Activated T-cell treated with anti-CD3 and anti-CD28 coated beads for 48 hours (primary cell): Measurements from ENCODE around the gene CEACAM21.
"Not testable (repeated sequence)": the region's sequence is repeated elsewhere in the genome, so short reads cannot be mapped to it uniquely, and the experiment has no call there.

Experiments
- DNase-seq: peaks from one replicate; pipeline ENCODE4 v3.0.0-alpha.2; 2020; ENCODE audit warnings: low read depth

Gene CEACAM21

DNA sequence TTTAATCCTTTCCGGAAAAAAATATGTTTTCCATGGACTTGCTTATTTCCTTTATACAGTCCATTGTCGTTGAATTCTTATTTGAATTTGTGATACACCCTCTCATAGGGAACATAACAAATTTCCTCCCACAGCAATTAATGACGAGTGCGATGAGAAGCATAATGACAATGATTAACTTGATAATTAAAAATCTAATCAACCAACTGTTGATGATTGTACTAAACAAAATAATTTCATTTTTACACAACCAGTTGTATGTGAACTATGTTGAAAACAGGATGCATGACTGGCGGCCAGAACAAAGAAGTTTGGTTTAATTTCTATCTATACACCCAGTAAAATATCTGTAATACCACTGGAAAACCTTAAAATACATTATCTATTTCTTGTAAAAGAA is 26.1 kb upstream of the CEACAM21 start:
- no peak for DNase-seq

- DNase-seq: no peak
Measured at GRCh38 chr19:41551212-41551610, 24.8 kb upstream of the CEACAM21 start.

DNA sequence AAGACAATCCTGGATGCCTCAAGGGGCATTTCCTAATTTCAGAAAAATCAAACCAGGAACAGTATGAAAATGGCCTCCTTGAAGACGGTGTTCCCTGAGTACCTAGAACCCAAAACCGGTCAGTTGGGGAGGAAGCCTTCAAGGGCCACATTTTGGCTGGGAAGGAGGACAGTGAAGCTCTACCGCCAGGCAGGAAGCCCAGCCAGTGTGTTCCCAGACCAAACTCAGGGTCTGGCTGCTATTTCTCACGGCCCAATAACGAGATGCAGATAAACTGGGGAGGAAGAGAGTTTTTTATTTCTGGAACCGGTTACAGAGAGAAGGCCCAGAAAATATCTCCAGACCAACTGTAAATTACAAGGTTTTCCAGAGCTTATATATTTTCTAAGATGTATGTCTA is 24.3 kb upstream of the CEACAM21 start:
- DNase-seq: no peak

DNA sequence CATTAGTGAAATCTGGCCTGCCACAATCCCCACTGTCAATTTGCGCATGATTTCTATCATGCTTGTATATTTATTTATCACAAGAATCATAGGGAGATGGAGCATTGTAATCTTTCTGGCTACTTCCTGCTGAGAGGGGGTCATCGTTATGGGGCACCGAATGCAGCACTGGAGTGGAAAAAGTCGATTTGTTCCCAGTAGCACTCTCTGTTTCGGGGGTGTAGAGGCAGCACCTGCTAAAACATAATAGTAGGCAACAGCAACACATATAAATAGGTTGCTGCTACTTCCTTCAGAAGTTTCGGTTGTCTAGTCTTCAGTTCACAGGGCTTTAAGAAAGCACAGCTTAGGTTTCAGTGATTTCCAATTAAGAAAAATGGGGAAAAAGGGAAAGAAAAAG is 23.4 kb upstream of the CEACAM21 start:
- DNase-seq: no peak

- no peak for DNase-seq
Measured at GRCh38 chr19:41553804-41554203, 22.2 kb upstream of the CEACAM21 start.

GRCh38 chr19:41554907-41555306 is 21.1 kb upstream of the CEACAM21 start:
- DNase-seq: no peak

DNA sequence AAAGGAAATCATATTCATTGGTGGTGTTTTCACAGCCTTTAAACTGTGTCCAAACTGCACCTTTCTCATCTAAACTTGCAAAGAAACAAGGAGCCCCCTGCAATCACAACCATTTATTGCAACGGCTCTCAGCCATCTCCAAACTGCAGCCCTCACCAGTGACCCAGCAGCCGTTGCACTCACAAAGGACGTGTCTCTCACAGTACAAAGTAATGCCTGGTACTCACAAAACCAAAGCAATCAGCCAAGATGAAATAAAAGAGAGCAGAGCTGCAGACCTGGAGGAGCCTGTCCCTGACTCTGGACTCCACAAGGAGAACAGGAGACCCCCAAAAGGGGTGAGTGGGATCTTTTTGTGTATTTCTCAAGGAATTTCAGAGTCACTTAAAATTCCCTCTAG is 20.2 kb upstream of the CEACAM21 start:
- no peak for DNase-seq

GRCh38 chr19:41563854-41564514 is 12.0 kb upstream of the CEACAM21 start:
- no peak for DNase-seq

- no peak for DNase-seq
Measured at GRCh38 chr19:41564515-41565378, 11.2 kb upstream of the CEACAM21 start.

GRCh38 chr19:41565379-41565720 is 10.6 kb upstream of the CEACAM21 start:
- DNase-seq: no peak

DNA sequence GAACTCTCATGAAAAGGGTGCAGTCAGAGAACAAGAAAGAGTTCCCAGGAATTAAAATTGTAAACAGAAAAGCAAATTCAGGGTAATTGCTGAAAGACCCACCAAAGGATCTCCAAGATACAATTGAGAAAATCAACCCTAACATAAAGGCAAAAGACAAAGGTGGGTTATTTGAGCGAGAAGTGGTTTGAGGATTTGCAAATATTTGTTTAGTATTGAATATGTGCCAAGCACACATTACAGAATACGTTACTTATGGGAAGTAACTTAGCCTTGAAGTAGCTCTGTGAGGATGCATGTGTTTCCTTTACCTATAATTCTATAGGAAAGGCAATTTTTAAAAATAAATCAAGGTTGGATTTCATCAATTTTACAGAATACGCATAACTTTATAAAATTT is 10.0 kb upstream of the CEACAM21 start:
- no peak for DNase-seq

GRCh38 chr19:41569481-41570150 is 6.3 kb upstream of the CEACAM21 start:
- no peak for DNase-seq

GRCh38 chr19:41570179-41570578 is 5.8 kb upstream of the CEACAM21 start:
- DNase-seq: no peak

DNA sequence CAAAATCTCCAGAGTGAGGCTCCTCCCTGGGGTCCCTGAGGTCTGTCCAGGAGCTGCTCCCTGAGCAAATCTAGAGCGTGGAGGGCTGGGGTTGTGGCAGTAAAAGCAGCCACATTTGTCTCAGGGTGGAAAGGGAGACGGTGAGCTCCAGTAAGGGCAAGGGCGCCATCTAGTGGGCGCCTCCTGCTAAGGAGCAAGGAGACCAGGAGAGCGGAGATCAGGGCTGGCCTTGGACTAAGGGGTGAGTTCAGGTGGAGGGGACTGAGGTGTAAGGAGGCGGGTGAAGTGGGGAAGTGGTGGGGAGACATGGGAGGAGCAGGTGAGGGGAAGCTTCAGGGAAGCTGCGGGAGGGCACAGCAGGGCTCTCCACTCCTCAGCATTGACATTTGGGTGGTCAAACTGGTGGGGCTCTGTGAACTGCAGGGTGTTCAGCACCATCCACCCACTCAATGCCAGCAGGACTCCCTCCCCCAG is 5.3 kb upstream of the CEACAM21 start:
- peak; percentile 81 for DNase-seq

- no peak for DNase-seq
Measured at GRCh38 chr19:41577144-41577830, 1.3 kb downstream of the CEACAM21 start.

DNA sequence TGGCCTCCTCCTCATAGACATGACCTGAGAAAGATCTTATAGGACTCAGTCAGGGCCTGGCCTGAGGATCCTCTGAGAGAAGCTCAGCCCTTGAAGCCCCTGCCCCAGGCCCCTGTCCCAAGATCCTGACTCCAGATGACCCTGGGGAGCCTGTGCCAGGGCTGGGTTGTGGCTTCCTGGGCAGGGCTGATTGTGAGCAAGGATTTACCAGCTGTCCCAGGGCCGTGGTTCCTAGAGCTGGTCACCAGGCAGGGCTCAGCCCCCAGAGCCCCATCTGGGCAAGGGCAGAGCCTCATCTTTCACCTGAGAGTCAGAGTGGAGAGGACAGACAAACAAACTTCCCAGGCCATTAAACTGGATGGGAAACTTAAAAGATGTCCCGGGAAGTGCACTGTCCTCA is 1.9 kb downstream of the CEACAM21 start:
- no peak for DNase-seq

GRCh38 chr19:41578886-41579285 is 2.9 kb downstream of the CEACAM21 start:
- no peak for DNase-seq

DNA sequence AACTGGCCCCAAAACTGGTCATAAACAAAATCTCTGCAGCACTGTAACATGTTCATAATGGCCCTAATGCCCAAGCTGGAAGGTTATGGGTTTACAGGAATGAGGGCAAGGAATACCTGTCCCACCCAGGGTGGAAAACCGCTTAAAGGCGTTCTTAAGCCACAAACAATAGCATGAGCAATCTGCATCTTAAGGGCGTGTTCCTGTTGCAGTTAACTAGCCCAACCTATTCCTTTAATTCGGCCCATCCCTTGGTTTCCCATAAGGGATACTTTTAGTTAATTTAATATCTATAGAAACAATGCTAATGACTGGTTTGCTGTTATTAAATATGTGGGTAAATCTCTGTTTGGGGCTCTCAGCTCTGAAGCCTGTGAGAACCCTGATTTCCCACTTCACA is 5.1 kb downstream of the CEACAM21 start:
- not testable (repeated sequence) for DNase-seq

GRCh38 chr19:41582577-41583182 is 6.7 kb downstream of the CEACAM21 start:
- not testable (repeated sequence) for DNase-seq

DNA sequence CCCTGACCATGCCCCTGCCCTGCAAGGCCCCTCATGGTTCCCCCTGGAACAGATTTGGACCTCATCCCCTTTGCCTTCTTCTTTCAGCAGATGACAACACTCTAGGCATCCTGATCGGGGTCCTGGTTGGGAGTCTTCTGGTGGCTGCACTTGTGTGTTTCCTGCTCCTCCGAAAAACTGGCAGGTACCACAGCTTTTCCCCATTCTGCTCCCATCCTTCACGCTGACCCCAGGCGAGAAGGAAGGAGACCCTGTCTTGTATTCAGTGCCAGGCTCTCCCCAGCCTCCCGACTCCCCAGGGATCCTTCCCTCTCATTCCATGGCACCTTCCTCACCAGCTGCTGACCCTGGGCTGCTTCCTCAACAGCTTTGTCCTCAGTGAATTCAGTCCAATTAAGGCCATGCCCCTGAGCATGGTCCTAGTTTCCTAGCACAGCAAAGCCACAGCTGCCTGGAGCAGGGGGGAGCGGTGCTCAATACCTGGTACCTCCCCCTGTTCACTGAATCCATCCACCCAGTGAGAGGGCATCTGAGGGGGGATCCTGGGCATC is 8.4 kb downstream of the CEACAM21 start:
- no peak for DNase-seq

GRCh38 chr19:41584931-41585330 is 9.0 kb downstream of the CEACAM21 start:
- no peak for DNase-seq

- no peak for DNase-seq
Measured at GRCh38 chr19:41586064-41586463, 10.1 kb downstream of the CEACAM21 start.
